Measurements from ENCODE around the gene MICAL2.

MICAL2 gene

GRCh38 chr11:12106101-12106500 lies 4.3 kb upstream of the MICAL2 start:
- Histone ChIP-seq H3K36me3 (ENCODE audit: control insufficient read depth, insufficient read depth, low read length) (no peaks in the 10 kb centered on the region), H3K4me1 (peaks cover 3% of the 10 kb centered on the region), H3K27ac (no peak overlapping the region), H3K4me2 (ENCODE audit: low read length) (no peak overlapping the region), H3K79me2 (no peaks in the 10 kb centered on the region), H2AFZ (no peak overlapping the region), H3K9ac (no peak overlapping the region), H3K9me3 (ENCODE audit: control insufficient read depth, low read length) (no peaks in the 10 kb centered on the region), H3K4me3 (ENCODE audit: low read depth, low read length) (no peak overlapping the region), H3K27me3 (ENCODE audit: control insufficient read depth, insufficient read depth, low read length) (no peaks in the 10 kb centered on the region)
- TF ChIP-seq, protein P1, sequence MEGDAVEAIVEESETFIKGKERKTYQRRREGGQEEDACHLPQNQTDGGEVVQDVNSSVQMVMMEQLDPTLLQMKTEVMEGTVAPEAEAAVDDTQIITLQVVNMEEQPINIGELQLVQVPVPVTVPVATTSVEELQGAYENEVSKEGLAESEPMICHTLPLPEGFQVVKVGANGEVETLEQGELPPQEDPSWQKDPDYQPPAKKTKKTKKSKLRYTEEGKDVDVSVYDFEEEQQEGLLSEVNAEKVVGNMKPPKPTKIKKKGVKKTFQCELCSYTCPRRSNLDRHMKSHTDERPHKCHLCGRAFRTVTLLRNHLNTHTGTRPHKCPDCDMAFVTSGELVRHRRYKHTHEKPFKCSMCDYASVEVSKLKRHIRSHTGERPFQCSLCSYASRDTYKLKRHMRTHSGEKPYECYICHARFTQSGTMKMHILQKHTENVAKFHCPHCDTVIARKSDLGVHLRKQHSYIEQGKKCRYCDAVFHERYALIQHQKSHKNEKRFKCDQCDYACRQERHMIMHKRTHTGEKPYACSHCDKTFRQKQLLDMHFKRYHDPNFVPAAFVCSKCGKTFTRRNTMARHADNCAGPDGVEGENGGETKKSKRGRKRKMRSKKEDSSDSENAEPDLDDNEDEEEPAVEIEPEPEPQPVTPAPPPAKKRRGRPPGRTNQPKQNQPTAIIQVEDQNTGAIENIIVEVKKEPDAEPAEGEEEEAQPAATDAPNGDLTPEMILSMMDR (IDR thresholded peaks at IDR 0.05): no peak

DNA sequence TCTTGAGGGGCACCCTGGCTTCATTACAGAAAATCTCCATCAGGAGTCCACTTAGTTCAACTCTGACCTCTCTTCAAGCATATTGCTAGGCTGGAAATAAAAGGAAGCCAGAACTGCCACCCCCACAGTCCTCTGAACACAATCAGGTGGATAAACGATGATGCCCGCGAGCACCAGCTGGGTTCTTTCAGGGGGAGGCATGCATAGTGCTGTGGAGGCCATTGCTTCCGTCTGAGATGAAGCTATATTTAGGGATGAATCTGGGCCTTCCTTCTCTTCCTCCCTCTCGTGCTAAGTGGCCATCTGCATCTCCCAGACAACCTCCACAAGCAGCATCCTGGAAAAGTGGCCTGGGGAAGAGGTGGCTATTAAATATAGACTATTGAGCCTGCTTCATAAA lies 3.9 kb upstream of the MICAL2 start:
- Histone ChIP-seq H3K36me3 (ENCODE audit: control insufficient read depth, insufficient read depth, low read length) (no peaks in the 10 kb centered on the region), H3K4me3 (ENCODE audit: low read depth, low read length) (no peak overlapping the region), H3K9me3 (ENCODE audit: control insufficient read depth, low read length) (no peaks in the 10 kb centered on the region), H3K4me1 (peaks cover 4% of the 10 kb centered on the region), H3K9ac (no peak overlapping the region), H3K27ac (no peak overlapping the region), H2AFZ (no peak overlapping the region), H3K79me2 (no peaks in the 10 kb centered on the region), H3K4me2 (ENCODE audit: low read length) (no peak overlapping the region), H3K27me3 (ENCODE audit: control insufficient read depth, insufficient read depth, low read length) (no peaks in the 10 kb centered on the region)
- TF ChIP-seq, protein P1 (IDR thresholded peaks at IDR 0.05): no peak

GRCh38 chr11:12108875-12109453 lies 1.4 kb upstream of the MICAL2 start:
- Histone ChIP-seq H3K4me1 (peaks cover 4% of the 10 kb centered on the region), H3K9me3 (ENCODE audit: control insufficient read depth, low read length) (no peaks in the 10 kb centered on the region), H3K36me3 (ENCODE audit: control insufficient read depth, insufficient read depth, low read length) (no peaks in the 10 kb centered on the region), H3K27me3 (ENCODE audit: control insufficient read depth, insufficient read depth, low read length) (no peaks in the 10 kb centered on the region), H3K79me2 (no peaks in the 10 kb centered on the region), H3K4me2 (ENCODE audit: low read length) (no peak overlapping the region), H3K4me3 (ENCODE audit: low read depth, low read length) (no peak overlapping the region), H3K27ac (no peak overlapping the region), H3K9ac (no peak overlapping the region), H2AFZ (no peak overlapping the region)
- TF ChIP-seq, protein P1 (IDR thresholded peaks at IDR 0.05): no peak

GRCh38 chr11:12109591-12110196 lies 696 bp upstream of the MICAL2 start:
- H3K36me3 ChIP-seq (ENCODE audit: control insufficient read depth, insufficient read depth, low read length): no peaks in the 10 kb centered on the region
- peak overlapping the region; percentile 82 for H3K4me2 ChIP-seq (ENCODE audit: low read length)
- H3K9me3 ChIP-seq (ENCODE audit: control insufficient read depth, low read length): no peaks in the 10 kb centered on the region
- TF ChIP-seq, protein P1 (IDR thresholded peaks at IDR 0.05): no peak
- H3K79me2 ChIP-seq: no peaks in the 10 kb centered on the region
- H3K9ac ChIP-seq: no peak overlapping the region
- peak overlapping the region; percentile 9 for H3K4me3 ChIP-seq (ENCODE audit: low read depth, low read length)
- peaks cover 4% of the 10 kb centered on the region for H3K4me1 ChIP-seq
- peak overlapping the region; percentile 14 for H2AFZ ChIP-seq
- H3K27ac ChIP-seq: no peak overlapping the region
- no peaks in the 10 kb centered on the region for H3K27me3 ChIP-seq (ENCODE audit: control insufficient read depth, insufficient read depth, low read length)

Measured in parathyroid adenoma (tissue), 2 donors.